HCT116 (cell line): Measurements from ENCODE around the gene HACD3. TPM values are rescaled to one million over a fixed set of nuclear protein-coding genes. Genes with fewer than 3 reads are reported as not detected.

ENCODE experiments used
- ATAC-seq: fragments of 200-7000 bp; cut with Tn5 transposase; 2 replicates; pipeline ENCODE4 v1.9.1; 2020; ENCODE audit warnings: mild to moderate bottlenecking, moderate library complexity
- BruUV-seq: library from RNA; stranded (reverse); fragments of 400-500 nt; replicated peaks from 2 replicates; lab custom pipeline; 2021; lab: Mats Ljungman, UMichigan
- CTCF ChIA-PET: fragments of 300-600 bp; sonication (Branson Sonifier 250); formaldehyde crosslinking; loops from one replicate; lab custom pipeline; 2021; ENCODE audit warnings: antibody characterized with exemption; lab: Charles Lee
- POLR2A ChIA-PET: fragments of 300-600, 350-600 bp; sonication (Branson Sonifier 250); formaldehyde crosslinking; loops from one replicate; lab custom pipeline; 2021; ENCODE audit warnings: antibody characterized with exemption; lab: Charles Lee
- RAD21 ChIA-PET, 2 experiments: fragments of 300-600 bp; sonication (Branson Sonifier 250); formaldehyde crosslinking; loops; one replicate each; lab custom pipeline; 2023; ENCODE audit warnings: low total read pairs in 2 of 2; ENCODE audit not compliant: uncharacterized antibody in 2 of 2, unreplicated experiment in 2 of 2, low non-redundant PET in 1 of 2; lab: Charles Lee
- DNase-seq: peaks from one replicate; pipeline ENCODE4 v3.0.0-alpha.2; 2010; ENCODE audit warnings: low read depth, low spot score
- H2AFZ ChIP-seq: fragments of 200-600 bp; shearing (Covaris generic), sonication (generic); 2 replicates; pipeline ENCODE4 v1.6.1; 2017; ENCODE audit warnings: low read depth, mixed run types, mixed read lengths, antibody characterized with exemption, low read length; ENCODE audit not compliant: poor library complexity, severe bottlenecking
- H3K27ac ChIP-seq: 2 replicates; pipeline ENCODE4 v1.5.1; 2012; ENCODE audit warnings: low read depth, low read length
- H3K27me3 ChIP-seq: fragments of 200-600 bp; sonication (generic); 2 replicates; pipeline ENCODE4 v1.6.1; 2016; ENCODE audit warnings: mixed run types, low read length, mixed read lengths; ENCODE audit not compliant: insufficient read depth
- H3K36me3 ChIP-seq, 2 experiments: fragments of 200-500 bp in 1 of 2; fragments of 200-600 bp in 1 of 2; sonication (Bioruptor generic) in 1 of 2; sonication (generic) in 1 of 2; 2 replicates each; pipeline versions ENCODE4 v1.5.1 to v1.6.1; 2014 to 2016; ENCODE audit warnings: low read length in 2 of 2, inconsistent platforms in 1 of 2, mixed read lengths in 1 of 2, mixed run types in 1 of 2; ENCODE audit not compliant: insufficient read depth in 2 of 2, control insufficient read depth in 1 of 2
- H3K4me1 ChIP-seq, 2 experiments: fragments of 200-600 bp in 1 of 2; sonication (generic) in 1 of 2; 2 replicates each; pipeline versions ENCODE4 v1.5.1 to v1.6.1; 2012 to 2017; ENCODE audit warnings: low read length in 2 of 2, inconsistent platforms in 1 of 2, mild to moderate bottlenecking in 1 of 2, mixed read lengths in 1 of 2, mixed run types in 1 of 2, moderate library complexity in 1 of 2; ENCODE audit not compliant: insufficient read depth in 2 of 2, control insufficient read depth in 1 of 2
- H3K4me2 ChIP-seq: fragments of 200-600 bp; sonication (generic); 2 replicates; pipeline ENCODE4 v1.6.1; 2017; ENCODE audit warnings: mixed run types, low read length, mixed read lengths
- H3K4me3 ChIP-seq, 2 experiments: fragments of 200-600 bp in 1 of 2; sonication (generic) in 1 of 2; replicated peaks in 1 of 2; 2 replicates each; pipeline ENCODE4 v1.5.1; 2011 to 2016; ENCODE audit warnings: low read length in 2 of 2, control low read depth in 1 of 2, low read depth in 1 of 2, mild to moderate bottlenecking in 1 of 2, mixed read lengths in 1 of 2, mixed run types in 1 of 2
- H3K79me2 ChIP-seq: fragments of 200-600 bp; sonication (generic); 2 replicates; pipeline ENCODE4 v1.6.1; 2017; ENCODE audit warnings: mild to moderate bottlenecking, mixed run types, low read length, moderate library complexity, mixed read lengths; ENCODE audit not compliant: insufficient read depth
- H3K9ac ChIP-seq: fragments of 200-600 bp; sonication (generic); 2 replicates; pipeline ENCODE4 v1.6.1; 2016; ENCODE audit warnings: low read length, mixed read lengths
- H3K9me2 ChIP-seq: fragments of 200-600 bp; sonication (generic), shearing (Covaris generic); 2 replicates; pipeline ENCODE4 v1.6.1; 2017; ENCODE audit warnings: mixed run types, mild to moderate bottlenecking, moderate library complexity; ENCODE audit not compliant: insufficient read depth
- H3K9me3 ChIP-seq, 2 experiments: fragments of 200-500 bp in 1 of 2; fragments of 200-600 bp in 1 of 2; sonication (Bioruptor generic) in 1 of 2; sonication (generic) in 1 of 2; 2 replicates each; pipeline ENCODE4 v1.6.1; 2014 to 2017; ENCODE audit warnings: low read length in 2 of 2, mixed read lengths in 2 of 2, inconsistent platforms in 1 of 2, low read depth in 1 of 2, mild to moderate bottlenecking in 1 of 2, mixed run types in 1 of 2, moderate library complexity in 1 of 2; ENCODE audit not compliant: control insufficient read depth in 1 of 2, insufficient read depth in 1 of 2
- H4K20me1 ChIP-seq: fragments of 200-600 bp; sonication (generic), shearing (Covaris generic); 2 replicates; pipeline ENCODE4 v1.6.1; 2017; ENCODE audit warnings: mixed run types, mild to moderate bottlenecking, moderate library complexity; ENCODE audit not compliant: insufficient read depth
- CEBPB ChIP-seq: IDR thresholded peaks from 2 replicates; pipeline ENCODE4 v1.6.1; 2012; ENCODE audit warnings: low read depth
- EGR1 ChIP-seq: IDR thresholded peaks from 2 replicates; pipeline ENCODE4 v1.6.1; 2012; ENCODE audit warnings: low read depth
- ELF1 ChIP-seq: IDR thresholded peaks from 2 replicates; pipeline ENCODE4 v1.6.1; 2012; ENCODE audit warnings: low read depth, borderline replicate concordance
- EZH2 ChIP-seq: fragments of 200-600 bp; sonication (generic); IDR thresholded peaks from 2 replicates; pipeline ENCODE4 v1.6.1; 2017; ENCODE audit warnings: antibody characterized with exemption, mixed run types
- EZH2phosphoT487 ChIP-seq: fragments of 200-600 bp; IDR thresholded peaks from 2 replicates; pipeline ENCODE4 v1.6.1; 2018; ENCODE audit warnings: antibody characterized with exemption, borderline replicate concordance
- FOSL1 ChIP-seq: IDR thresholded peaks from 2 replicates; pipeline ENCODE4 v1.6.1; 2012; ENCODE audit warnings: low read depth
- JUND ChIP-seq: IDR thresholded peaks from 2 replicates; pipeline ENCODE4 v1.6.1; 2012
- POLR2A ChIP-seq: IDR thresholded peaks from 2 replicates; pipeline ENCODE4 v1.7.0; 2011; ENCODE audit warnings: borderline replicate concordance; ENCODE audit not compliant: insufficient read depth, insufficient read length; ENCODE audit errors: extremely low read depth
- POLR2AphosphoS5 ChIP-seq: IDR thresholded peaks from 2 replicates; pipeline ENCODE4 v1.6.1; 2011; ENCODE audit warnings: mild to moderate bottlenecking, low read depth, low read length, moderate library complexity
- RAD21 ChIP-seq: IDR thresholded peaks from 2 replicates; pipeline ENCODE4 v1.6.1; 2012; ENCODE audit warnings: low read depth, mild to moderate bottlenecking
- REST ChIP-seq: IDR thresholded peaks from 2 replicates; pipeline ENCODE4 v1.6.1; 2012; ENCODE audit warnings: low read depth
- SP1 ChIP-seq: IDR thresholded peaks from 2 replicates; pipeline ENCODE4 v1.6.1; 2012; ENCODE audit warnings: low read depth
- SRF ChIP-seq: IDR thresholded peaks from 2 replicates; pipeline ENCODE4 v1.6.1; 2012; ENCODE audit warnings: low read depth
- TCF7L2 ChIP-seq: IDR thresholded peaks from 2 replicates; pipeline ENCODE4 v1.7.0; 2011; ENCODE audit warnings: borderline replicate concordance, inconsistent platforms; ENCODE audit not compliant: insufficient read depth, insufficient read length; ENCODE audit errors: extremely low read depth
- YY1 ChIP-seq: IDR thresholded peaks from 2 replicates; pipeline ENCODE4 v1.6.1; 2011; ENCODE audit warnings: low read length, low read depth, moderate library complexity, mild to moderate bottlenecking; ENCODE audit not compliant: insufficient replicate concordance; ENCODE audit errors: extremely low read depth
- ZFX ChIP-seq: fragments of 450-650 bp; IDR thresholded peaks from 2 replicates; pipeline ENCODE4 v1.6.1; 2017
- ZNF274 ChIP-seq: fragments of 200-500 bp; sonication (Bioruptor generic); IDR thresholded peaks from 2 replicates; pipeline ENCODE4 v1.6.1; 2014; ENCODE audit warnings: mild to moderate bottlenecking, low read depth, low read length, inconsistent platforms
- intact Hi-C: fragments of 100-400 bp; cut with micrococcal nuclease; formaldehyde crosslinking; loops from 2 replicates; pipeline ENCODE4 v1.10.0; 2022
- total RNA-seq: library from RNA; stranded (reverse); gene quantifications from one replicate; pipeline ENCODE4 v1.2.1, GENCODE V29; 2021; ENCODE audit not compliant: unreplicated experiment
- TF ChIP-seq, protein P1 (sequence below): IDR thresholded peaks from 2 replicates; pipeline ENCODE4 v1.6.1; 2012
- TF ChIP-seq, protein P2 (sequence below), 3 experiments: fragments of 200-600 bp in 1 of 3; sonication (generic) in 1 of 3; IDR thresholded peaks in 2 of 3; conservative IDR thresholded peaks in 1 of 3; 2 replicates each; pipeline ENCODE4 v1.5.1; 2012 to 2017; ENCODE audit warnings: low read depth in 2 of 3, low read length in 2 of 3, antibody characterized with exemption in 1 of 3, borderline replicate concordance in 1 of 3, control low read depth in 1 of 3, mild to moderate bottlenecking in 1 of 3, mixed read lengths in 1 of 3, mixed run types in 1 of 3, moderate library complexity in 1 of 3; ENCODE audit not compliant: insufficient read depth in 1 of 3
- TF ChIP-seq, protein P3 (sequence below): IDR thresholded peaks from 2 replicates; pipeline ENCODE4 v1.6.1; 2011; ENCODE audit warnings: mild to moderate bottlenecking, low read length, moderate library complexity; ENCODE audit not compliant: insufficient replicate concordance; ENCODE audit errors: extremely low read depth

HACD3 gene
- total RNA-seq, 1 experiment from 2014 or later, result 57.5 TPM

- no peak for TF ChIP-seq EZH2phosphoT487
- TF ChIP-seq JUND, result no peak
- TF ChIP-seq FOSL1, result no peak
- TF ChIP-seq SRF, result no peak
- no peak for TF ChIP-seq TCF7L2
- no peak for TF ChIP-seq SP1
- TF ChIP-seq REST, result no peak
- TF ChIP-seq, protein P1, sequence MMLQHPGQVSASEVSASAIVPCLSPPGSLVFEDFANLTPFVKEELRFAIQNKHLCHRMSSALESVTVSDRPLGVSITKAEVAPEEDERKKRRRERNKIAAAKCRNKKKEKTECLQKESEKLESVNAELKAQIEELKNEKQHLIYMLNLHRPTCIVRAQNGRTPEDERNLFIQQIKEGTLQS, result no peak
- TF ChIP-seq, protein P2, sequence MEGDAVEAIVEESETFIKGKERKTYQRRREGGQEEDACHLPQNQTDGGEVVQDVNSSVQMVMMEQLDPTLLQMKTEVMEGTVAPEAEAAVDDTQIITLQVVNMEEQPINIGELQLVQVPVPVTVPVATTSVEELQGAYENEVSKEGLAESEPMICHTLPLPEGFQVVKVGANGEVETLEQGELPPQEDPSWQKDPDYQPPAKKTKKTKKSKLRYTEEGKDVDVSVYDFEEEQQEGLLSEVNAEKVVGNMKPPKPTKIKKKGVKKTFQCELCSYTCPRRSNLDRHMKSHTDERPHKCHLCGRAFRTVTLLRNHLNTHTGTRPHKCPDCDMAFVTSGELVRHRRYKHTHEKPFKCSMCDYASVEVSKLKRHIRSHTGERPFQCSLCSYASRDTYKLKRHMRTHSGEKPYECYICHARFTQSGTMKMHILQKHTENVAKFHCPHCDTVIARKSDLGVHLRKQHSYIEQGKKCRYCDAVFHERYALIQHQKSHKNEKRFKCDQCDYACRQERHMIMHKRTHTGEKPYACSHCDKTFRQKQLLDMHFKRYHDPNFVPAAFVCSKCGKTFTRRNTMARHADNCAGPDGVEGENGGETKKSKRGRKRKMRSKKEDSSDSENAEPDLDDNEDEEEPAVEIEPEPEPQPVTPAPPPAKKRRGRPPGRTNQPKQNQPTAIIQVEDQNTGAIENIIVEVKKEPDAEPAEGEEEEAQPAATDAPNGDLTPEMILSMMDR (IDR thresholded peaks at IDR 0.05 in 2 of 3, conservative IDR thresholded peaks at IDR 0.05 in 1 of 3; ENCODE audit: borderline replicate concordance in 1 of 3, insufficient read depth in 1 of 3, low read depth in 2 of 3, low read length in 2 of 3), result no peak
- TF ChIP-seq EZH2, result no peak
- TF ChIP-seq CEBPB, result no peak
- TF ChIP-seq ELF1, result no peak
- TF ChIP-seq POLR2AphosphoS5, result no peak
- TF ChIP-seq, protein P3, sequence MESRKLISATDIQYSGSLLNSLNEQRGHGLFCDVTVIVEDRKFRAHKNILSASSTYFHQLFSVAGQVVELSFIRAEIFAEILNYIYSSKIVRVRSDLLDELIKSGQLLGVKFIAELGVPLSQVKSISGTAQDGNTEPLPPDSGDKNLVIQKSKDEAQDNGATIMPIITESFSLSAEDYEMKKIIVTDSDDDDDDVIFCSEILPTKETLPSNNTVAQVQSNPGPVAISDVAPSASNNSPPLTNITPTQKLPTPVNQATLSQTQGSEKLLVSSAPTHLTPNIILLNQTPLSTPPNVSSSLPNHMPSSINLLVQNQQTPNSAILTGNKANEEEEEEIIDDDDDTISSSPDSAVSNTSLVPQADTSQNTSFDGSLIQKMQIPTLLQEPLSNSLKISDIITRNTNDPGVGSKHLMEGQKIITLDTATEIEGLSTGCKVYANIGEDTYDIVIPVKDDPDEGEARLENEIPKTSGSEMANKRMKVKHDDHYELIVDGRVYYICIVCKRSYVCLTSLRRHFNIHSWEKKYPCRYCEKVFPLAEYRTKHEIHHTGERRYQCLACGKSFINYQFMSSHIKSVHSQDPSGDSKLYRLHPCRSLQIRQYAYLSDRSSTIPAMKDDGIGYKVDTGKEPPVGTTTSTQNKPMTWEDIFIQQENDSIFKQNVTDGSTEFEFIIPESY, result no peak
- TF ChIP-seq ZFX, result no peak
- no peak for TF ChIP-seq RAD21
- TF ChIP-seq ZNF274, result no peak
- TF ChIP-seq EGR1, result no peak
- no peak for TF ChIP-seq POLR2A
- no peak for TF ChIP-seq YY1
Observed at GRCh38 chr15:65571971-65572370, 41.7 kb downstream of the HACD3 start.

More at GRCh38 chr15:65571971-65572370, 41.7 kb downstream of the HACD3 start:
- no peak overlapping the region for H3K4me3 ChIP-seq
- no peaks in the 10 kb centered on the region for H3K9me2 ChIP-seq
- RAD21 ChIA-PET, result no interaction called here
- no peaks in the 10 kb centered on the region for H3K4me1 ChIP-seq
- H4K20me1 ChIP-seq, result no peaks in the 10 kb centered on the region
- no peak overlapping the region for H2AFZ ChIP-seq
- no peaks in the 10 kb centered on the region for H3K27me3 ChIP-seq
- no peaks in the 10 kb centered on the region for H3K9me3 ChIP-seq
- H3K79me2 ChIP-seq, result no peaks in the 10 kb centered on the region
- CTCF ChIA-PET, result no interaction called here
- DNase-seq (no peak), ATAC-seq (no peak)
- H3K27ac ChIP-seq, result no peak overlapping the region
- peaks cover 34 to 36% of the 10 kb centered on the region in 2 experiments; a peak in 3 of 4 replicates for H3K36me3 ChIP-seq
- no peak overlapping the region for H3K9ac ChIP-seq
- intact Hi-C loops, result no loop called here
- no TSS peak for BruUV-seq
- POLR2A ChIA-PET, result no interaction called here
- H3K4me2 ChIP-seq, result no peak overlapping the region
